Smooth muscle cell of the pulmonary artery (primary cell): ENCODE results near the gene CACNA2D3. TPM values are rescaled to one million over a fixed set of nuclear protein-coding genes. Genes with fewer than 3 reads are reported as not detected.

Source experiments
- total RNA-seq: library from RNA; depleted of rRNA; stranded (reverse); fragments of >200 nt; gene quantifications from 2 replicates; pipeline ENCODE4 v1.2.3, GENCODE V29; 2014

CACNA2D3 gene
- total RNA-seq, result 0.03 and 0.72 TPM in 2 replicates

GRCh38 chr3:54122324-54123002, at the start of gene CACNA2D3:
Gene CACNA2D3 (plus strand): TSS chr3:54122552.

GRCh38 chr3:54928046-54928770, 805.9 kb downstream of the CACNA2D3 start, which contains the start of gene LRTM1:
Gene LRTM1 (minus strand): TSS chr3:54928059. CDS start chr3:54927911, 148 bp downstream.

Other genes with a start within 250 kb of the CACNA2D3 start
- gene ACTR8, start 240.4 kb upstream of the CACNA2D3 start, total RNA-seq, result 33.2 and 37.2 TPM in 2 replicates
- 12.7 and 14.5 TPM in 2 replicates for gene SELENOK, start 230.7 kb upstream of the CACNA2D3 start, total RNA-seq